WTC11 (cell line): ENCODE results near the gene PPM1L. TPM values are rescaled to one million over a fixed set of nuclear protein-coding genes. Genes with fewer than 3 reads are reported as not detected.

ENCODE experiments used
- ATAC-seq: fragments of 200-7000 bp; cut with Tn5 transposase; 2 replicates; pipeline ENCODE4 v1.10.0; 2021; ENCODE audit warnings: mild to moderate bottlenecking, moderate library complexity
- CTCF ChIA-PET: fragments of 300-600 bp; sonication (Branson Sonifier 250); formaldehyde crosslinking; loops from one replicate; lab custom pipeline; 2021; ENCODE audit warnings: antibody characterized with exemption; lab: Charles Lee
- POLR2A ChIA-PET: fragments of 350-600 bp; sonication (Branson Sonifier 250); formaldehyde crosslinking; loops from one replicate; lab custom pipeline; 2021; ENCODE audit warnings: antibody characterized with exemption; lab: Charles Lee
- DNase-seq: peaks from one replicate; pipeline ENCODE4 v3.0.0; 2021; ENCODE audit warnings: low spot score
- H3K27ac Mint-ChIP-seq: 2 replicates; pipeline ENCODE4 v1.8.0; 2021; ENCODE audit warnings: mixed read lengths
- H3K27me3 Mint-ChIP-seq: 2 replicates; pipeline ENCODE4 v1.8.0; 2021; ENCODE audit warnings: low read depth, mild to moderate bottlenecking, moderate library complexity, mixed read lengths
- H3K36me3 Mint-ChIP-seq: 2 replicates; pipeline ENCODE4 v1.8.0; 2021; ENCODE audit warnings: mixed read lengths
- H3K4me1 Mint-ChIP-seq: 2 replicates; pipeline ENCODE4 v1.8.0; 2022; ENCODE audit warnings: mixed read lengths
- H3K4me3 Mint-ChIP-seq: 2 replicates; pipeline ENCODE4 v1.8.0; 2021; ENCODE audit warnings: mild to moderate bottlenecking, moderate library complexity, mixed read lengths
- H3K9me3 Mint-ChIP-seq: 2 replicates; pipeline ENCODE4 v1.8.0; 2021; ENCODE audit warnings: mixed read lengths
- CDX4 ChIP-seq: fragments of 250-450 bp; sonication (Bioruptor Pico); IDR thresholded peaks from 2 replicates; pipeline ENCODE4 v1.9.0; 2021; ENCODE audit warnings: moderate library complexity, mild to moderate bottlenecking, inconsistent platforms, borderline replicate concordance
- CREM ChIP-seq: sonication (generic); formaldehyde crosslinking; IDR thresholded peaks from 2 replicates; pipeline ENCODE4 v1.8.1; 2022; ENCODE audit warnings: mild to moderate bottlenecking, missing genetic modification reagents, moderate library complexity
- ESRRA ChIP-seq: sonication (generic); formaldehyde crosslinking; IDR thresholded peaks from 2 replicates; pipeline ENCODE4 v1.8.1; 2022; ENCODE audit warnings: mild to moderate bottlenecking, missing genetic modification reagents, borderline replicate concordance
- GRHL2 ChIP-seq: fragments of 250-450 bp; sonication (Bioruptor Pico); IDR thresholded peaks from 2 replicates; pipeline ENCODE4 v1.8.0; 2022; ENCODE audit warnings: mild to moderate bottlenecking, moderate library complexity; ENCODE audit not compliant: insufficient replicate concordance, severe bottlenecking
- GTF2I ChIP-seq: fragments of 250-450 bp; sonication (Bioruptor Pico); conservative IDR thresholded peaks from 2 replicates; pipeline ENCODE4 v1.4.0; 2021; ENCODE audit warnings: mild to moderate bottlenecking
- HMGA2 ChIP-seq: fragments of 250-450 bp; sonication (Bioruptor Pico); IDR thresholded peaks from 2 replicates; pipeline ENCODE4 v1.4.0; 2021; ENCODE audit warnings: mild to moderate bottlenecking, moderate library complexity
- IRF1 ChIP-seq: sonication (generic); formaldehyde crosslinking; IDR thresholded peaks from 2 replicates; pipeline ENCODE4 v1.8.0; 2023; ENCODE audit warnings: missing genetic modification reagents
- JAZF1 ChIP-seq: fragments of 250-450 bp; sonication (Bioruptor Pico); IDR thresholded peaks from 2 replicates; pipeline ENCODE4 v1.9.0; 2021; ENCODE audit warnings: moderate library complexity, mild to moderate bottlenecking, inconsistent platforms
- MLX ChIP-seq: sonication (generic); formaldehyde crosslinking; IDR thresholded peaks from 2 replicates; pipeline ENCODE4 v1.8.1; 2023; ENCODE audit warnings: mild to moderate bottlenecking, missing genetic modification reagents, moderate library complexity
- MXD4 ChIP-seq: fragments of 250-450 bp; sonication (Bioruptor Pico); IDR thresholded peaks from 2 replicates; pipeline ENCODE4 v1.8.0; 2021; ENCODE audit warnings: mild to moderate bottlenecking, moderate library complexity, borderline replicate concordance
- NFE2L1 ChIP-seq: sonication (generic); formaldehyde crosslinking; IDR thresholded peaks from 2 replicates; pipeline ENCODE4 v1.8.1; 2023; ENCODE audit warnings: missing genetic modification reagents
- STAT6 ChIP-seq: sonication (generic); formaldehyde crosslinking; conservative IDR thresholded peaks from 2 replicates; pipeline ENCODE4 v1.8.1; 2023; ENCODE audit warnings: mild to moderate bottlenecking, low read depth, missing genetic modification reagents, moderate library complexity
- USF1 ChIP-seq: sonication (generic); formaldehyde crosslinking; IDR thresholded peaks from 2 replicates; pipeline ENCODE4 v1.8.0; 2022; ENCODE audit warnings: mild to moderate bottlenecking, missing genetic modification reagents
- USF2 ChIP-seq: sonication (generic); formaldehyde crosslinking; IDR thresholded peaks from 2 replicates; pipeline ENCODE4 v1.8.1; 2023; ENCODE audit warnings: mild to moderate bottlenecking, missing genetic modification reagents, moderate library complexity
- ZBTB21 ChIP-seq: sonication (generic); formaldehyde crosslinking; IDR thresholded peaks from 2 replicates; pipeline ENCODE4 v1.8.1; 2023; ENCODE audit warnings: mild to moderate bottlenecking, missing genetic modification reagents, borderline replicate concordance
- ZBTB43 ChIP-seq: sonication (generic); formaldehyde crosslinking; IDR thresholded peaks from 2 replicates; pipeline ENCODE4 v1.8.1; 2023; ENCODE audit warnings: mild to moderate bottlenecking, missing genetic modification reagents
- ZNF263 ChIP-seq: sonication (generic); formaldehyde crosslinking; IDR thresholded peaks from 2 replicates; pipeline ENCODE4 v1.8.1; 2022; ENCODE audit warnings: low read depth, mild to moderate bottlenecking, moderate library complexity, missing genetic modification reagents
- ZNF423 ChIP-seq: fragments of 250-450 bp; sonication (Bioruptor Pico); IDR thresholded peaks from 2 replicates; pipeline ENCODE4 v2.1.2; 2022; ENCODE audit warnings: mild to moderate bottlenecking, moderate library complexity
- ZNF425 ChIP-seq: fragments of 250-450 bp; sonication (Bioruptor Pico); conservative IDR thresholded peaks from 2 replicates; pipeline ENCODE4 v1.9.0; 2021; ENCODE audit warnings: mild to moderate bottlenecking
- ZNF532 ChIP-seq: fragments of 250-450 bp; sonication (Bioruptor Pico); IDR thresholded peaks from 2 replicates; pipeline ENCODE4 v1.9.0; 2021; ENCODE audit warnings: mild to moderate bottlenecking, borderline replicate concordance
- total RNA-seq: library from RNA; stranded (reverse); gene quantifications from 3 replicates; pipeline ENCODE4 v1.2.3, GENCODE V29; 2021

PPM1L gene
- total RNA-seq, 1 experiment from 2014 or later = 18.1 TPM

- POLR2A ChIA-PET = interaction anchor here (0.6 kb wide), 1 partner anchor 35 kb away, joined by 3 read pairs; no protein-coding TSS in a partner anchor
- peak; percentile 87 for ATAC-seq
- TF ChIP-seq GTF2I (CRISPR knock-in tag) = no peak
- no peak for TF ChIP-seq ZNF425 (CRISPR knock-in tag)
- no peak for TF ChIP-seq USF2 (CRISPR knock-in tag)
- TF ChIP-seq ZNF263 (CRISPR knock-in tag) = peak; percentile 89
- TF ChIP-seq ESRRA (CRISPR knock-in tag) = peak; percentile 95
- peak; percentile 72; the same call in 1 of the 2 replicates for TF ChIP-seq ZBTB21 (CRISPR knock-in tag)
- TF ChIP-seq HMGA2 = no peak
- peak; percentile 86; the same call in 1 of the 2 replicates for TF ChIP-seq NFE2L1 (CRISPR knock-in tag)
- TF ChIP-seq ZNF423 (CRISPR knock-in tag) = no peak
- TF ChIP-seq ZNF532 (CRISPR knock-in tag) = 0 out of 2 replicates have a peak, but pooled peaks have one; percentile 28
- TF ChIP-seq MXD4 = no peak
- TF ChIP-seq USF1 (CRISPR knock-in tag) = peak; percentile 46
- peak; percentile 82 for TF ChIP-seq CREM
- TF ChIP-seq JAZF1 (CRISPR knock-in tag) = no peak
- peak; percentile 74 for TF ChIP-seq ZBTB43 (CRISPR knock-in tag)
- no peak for TF ChIP-seq GRHL2 (CRISPR knock-in tag)
- no peak for TF ChIP-seq CDX4 (CRISPR knock-in tag)
- TF ChIP-seq MLX = no peak
- TF ChIP-seq STAT6 (CRISPR knock-in tag) = peak; percentile 33; the same call in 1 of the 2 replicates
- peak; percentile 94 for TF ChIP-seq IRF1
These were observed 348.8 kb downstream of the PPM1L start, which contains the start of gene B3GALNT1 for GRCh38 chr3:161104561-161105551. Gene B3GALNT1, minus strand, starts transcription at chr3:161105349. Its CDS starts 18,595 bp downstream, at chr3:161086754.

More at GRCh38 chr3:161104561-161105551, 348.8 kb downstream of the PPM1L start, which contains the start of gene B3GALNT1:
- peak within 1 kb of the TSS; percentile 81 for H3K4me3 Mint-ChIP-seq
- DNase-seq = peak; percentile 73
- CTCF ChIA-PET = interaction anchor here (0.6 to 1.4 kb wide), 5 partner anchors 8 to 323 kb away, joined by 3 to 5 read pairs (median 4); no protein-coding TSS in a partner anchor
- H3K4me1 Mint-ChIP-seq = peaks cover 12% of the 10 kb centered on the region
- peaks cover 7% of the 10 kb centered on the region for H3K36me3 Mint-ChIP-seq
- H3K27me3 Mint-ChIP-seq = peaks cover 37% of the 10 kb centered on the region
- H3K27ac Mint-ChIP-seq = no peak within 1 kb of the TSS
- H3K9me3 Mint-ChIP-seq = no peaks in the 10 kb centered on the region
